GM18861 (cell line): ENCODE measurements around the gene RPS19BP1.
A peak's percentile ranks its signal among the peaks of the same experiment; 100 is the strongest.
"Not testable (repeated sequence)": the region's sequence is repeated elsewhere in the genome, so short reads cannot be mapped to it uniquely, and the experiment has no call there.

Experiments used
- ATAC-seq: cut with Tn5 transposase; IDR thresholded peaks from one replicate; pipeline ENCODE4 v1.9.1; 2021; ENCODE audit not compliant: unreplicated experiment

Gene RPS19BP1

GRCh38 chr22:39528681-39529486 is 3.7 kb downstream of the RPS19BP1 start:
- ATAC-seq, result no peak

GRCh38 chr22:39528080-39528661 is 4.4 kb downstream of the RPS19BP1 start:
- ATAC-seq, result no peak

DNA sequence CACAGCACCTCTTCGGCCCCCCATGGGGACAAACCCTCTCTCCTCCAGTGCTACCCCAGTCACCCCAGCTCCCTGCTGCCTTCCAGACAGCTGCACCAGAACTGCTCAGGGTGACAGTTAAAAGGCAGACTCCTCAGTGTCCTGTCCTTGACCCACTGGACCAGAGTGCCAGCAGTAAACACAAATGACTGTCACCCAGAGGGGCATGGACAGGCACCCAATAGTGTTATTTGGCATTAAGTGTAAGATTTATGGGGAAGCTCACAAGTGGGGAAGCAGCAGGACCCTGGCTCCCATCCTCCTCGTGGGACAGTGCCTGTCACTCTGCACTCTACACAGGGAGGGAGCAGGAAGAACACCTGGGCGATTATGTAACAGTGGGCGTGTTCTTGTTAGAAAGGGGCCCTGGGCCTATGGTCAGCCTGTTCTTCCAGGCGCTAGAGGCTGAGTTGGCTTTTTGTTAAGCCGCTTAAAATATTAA is 5.0 kb downstream of the RPS19BP1 start:
- no peak for ATAC-seq

DNA sequence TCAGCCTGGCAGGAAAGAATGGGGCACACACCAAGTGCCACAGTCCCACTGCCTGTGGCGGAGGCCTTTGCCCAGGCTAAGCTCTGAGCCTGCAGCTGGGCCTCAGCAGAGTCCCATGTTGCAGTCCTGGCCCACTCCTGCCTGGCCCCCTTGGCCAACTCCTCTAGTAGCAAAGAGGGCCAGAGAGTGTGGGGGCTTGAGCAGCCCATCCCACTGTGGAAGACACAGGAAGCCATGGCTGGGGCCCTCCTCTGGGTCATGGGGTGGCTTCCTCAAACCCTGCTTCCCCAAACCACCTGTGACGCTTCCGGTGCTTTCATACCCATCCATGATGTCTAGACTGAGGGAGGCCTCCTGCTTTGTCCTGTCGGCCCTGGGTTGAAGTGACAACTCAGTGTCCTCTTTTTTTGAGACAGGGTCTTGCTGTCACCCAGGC is 5.8 kb downstream of the RPS19BP1 start:
- ATAC-seq, result no peak

GRCh38 chr22:39525658-39525975 is 6.9 kb downstream of the RPS19BP1 start:
- ATAC-seq, result no peak

DNA sequence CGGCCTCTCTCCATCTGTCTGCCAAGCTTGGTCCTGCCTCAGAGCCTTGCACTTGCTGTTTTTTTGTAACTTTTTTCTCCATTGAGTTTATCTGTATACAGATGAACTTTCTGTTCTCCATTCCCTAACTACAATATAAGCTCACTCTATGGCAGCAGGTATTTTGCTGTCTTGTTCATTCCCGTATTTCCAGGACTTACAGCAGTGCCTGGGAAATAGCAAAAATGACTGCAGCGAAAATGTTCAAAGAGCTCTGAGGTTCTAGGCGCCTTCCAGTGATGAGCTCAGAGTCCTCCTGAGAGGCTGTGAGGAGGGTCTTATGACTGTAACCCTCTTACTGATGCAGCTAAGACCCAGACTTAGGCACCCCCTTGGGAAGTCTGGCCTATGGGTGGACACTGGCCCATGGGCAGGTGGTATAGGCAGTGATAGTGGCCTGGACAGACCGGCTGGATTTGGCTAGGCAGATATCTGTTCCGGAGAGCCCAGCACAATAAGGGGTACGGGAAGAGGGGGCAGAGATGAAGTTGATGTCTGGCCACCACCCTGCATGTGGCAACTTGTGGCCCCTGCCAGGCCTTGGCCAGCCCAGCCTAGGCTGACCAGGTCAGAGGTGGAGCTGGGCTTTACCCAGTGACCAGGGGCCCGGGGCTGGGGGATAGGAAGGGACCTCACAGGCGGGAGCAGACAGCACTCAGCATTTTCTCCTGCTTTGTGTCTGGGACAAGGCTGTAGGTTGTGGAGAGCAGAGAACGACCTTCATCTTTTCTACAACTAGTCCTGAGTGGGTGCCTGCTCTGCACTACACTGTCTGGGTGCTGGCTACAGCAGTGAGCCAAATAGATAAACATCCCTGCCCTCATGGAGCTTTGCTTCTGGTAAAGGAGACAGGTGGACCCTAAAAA is 7.5 kb downstream of the RPS19BP1 start:
- no peak for ATAC-seq

GRCh38 chr22:39524089-39524752 is 8.3 kb downstream of the RPS19BP1 start:
- ATAC-seq, result no peak

DNA sequence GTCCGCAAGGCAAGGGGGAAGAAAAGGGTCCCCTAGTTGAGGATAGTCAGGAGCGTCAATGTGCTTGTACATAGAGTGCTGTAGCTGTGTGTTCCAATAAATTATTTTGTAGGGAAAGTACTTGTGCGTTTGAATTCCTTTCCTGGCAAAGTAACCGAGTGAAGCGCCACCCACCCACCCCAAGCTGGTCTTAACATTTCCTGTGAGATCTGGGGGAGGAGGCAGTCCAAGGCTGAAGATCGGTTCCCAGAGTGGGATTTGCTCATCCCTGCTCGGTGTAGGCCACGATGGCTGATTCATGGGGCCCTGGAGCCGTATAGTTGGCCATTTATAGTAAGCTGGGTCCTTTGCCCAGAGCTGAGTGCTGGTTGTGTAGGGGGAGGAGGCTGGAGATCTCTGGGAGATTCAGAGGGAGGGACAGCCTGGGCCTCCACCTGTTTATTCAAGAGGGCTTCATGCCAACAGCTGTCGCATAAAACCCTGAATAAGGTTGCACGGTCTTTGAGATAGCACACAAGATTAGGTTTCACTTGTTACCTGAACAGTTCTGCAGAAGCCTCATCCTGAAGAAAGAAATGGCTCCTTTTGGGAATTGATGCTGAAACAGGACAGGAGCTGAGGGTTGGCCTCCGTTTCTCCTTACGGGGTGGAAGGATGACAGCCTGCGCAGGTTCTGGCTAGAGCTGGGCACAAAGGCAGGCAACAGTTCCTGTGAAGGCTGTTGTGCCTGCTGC is 9.8 kb downstream of the RPS19BP1 start:
- no peak for ATAC-seq

DNA sequence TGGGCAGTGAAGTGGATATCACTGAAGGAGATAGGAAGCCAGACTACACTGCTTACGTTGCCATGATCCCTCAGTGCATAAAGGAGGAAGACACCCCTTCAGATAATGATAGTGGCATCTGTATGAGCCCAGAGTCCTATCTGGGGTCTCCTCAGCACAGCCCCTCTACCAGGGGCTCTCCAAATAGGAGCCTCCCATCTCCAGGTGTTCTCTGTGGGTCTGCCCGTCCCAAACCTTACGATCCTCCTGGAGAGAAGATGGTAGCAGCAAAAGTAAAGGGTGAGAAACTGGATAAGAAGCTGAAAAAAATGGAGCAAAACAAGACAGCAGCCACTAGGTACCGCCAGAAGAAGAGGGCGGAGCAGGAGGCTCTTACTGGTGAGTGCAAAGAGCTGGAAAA is 10.5 kb downstream of the RPS19BP1 start:
- not testable (repeated sequence) for ATAC-seq

DNA sequence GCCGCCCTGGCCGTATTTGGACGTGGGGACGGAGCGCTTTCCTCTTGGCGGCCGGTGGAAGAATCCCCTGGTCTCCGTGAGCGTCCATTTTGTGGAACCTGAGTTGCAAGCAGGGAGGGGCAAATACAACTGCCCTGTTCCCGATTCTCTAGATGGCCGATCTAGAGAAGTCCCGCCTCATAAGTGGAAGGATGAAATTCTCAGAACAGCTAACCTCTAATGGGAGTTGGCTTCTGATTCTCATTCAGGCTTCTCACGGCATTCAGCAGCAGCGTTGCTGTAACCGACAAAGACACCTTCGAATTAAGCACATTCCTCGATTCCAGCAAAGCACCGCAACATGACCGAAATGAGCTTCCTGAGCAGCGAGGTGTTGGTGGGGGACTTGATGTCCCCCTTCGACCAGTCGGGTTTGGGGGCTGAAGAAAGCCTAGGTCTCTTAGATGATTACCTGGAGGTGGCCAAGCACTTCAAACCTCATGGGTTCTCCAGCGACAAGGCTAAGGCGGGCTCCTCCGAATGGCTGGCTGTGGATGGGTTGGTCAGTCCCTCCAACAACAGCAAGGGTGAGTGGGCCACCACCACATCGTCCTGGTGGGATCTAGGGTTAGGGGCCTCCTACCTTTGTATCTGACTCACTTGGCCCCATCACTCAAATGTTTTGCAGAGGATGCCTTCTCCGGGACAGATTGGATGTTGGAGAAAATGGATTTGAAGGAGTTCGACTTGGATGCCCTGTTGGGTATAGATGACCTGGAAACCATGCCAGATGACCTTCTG is 11.3 kb downstream of the RPS19BP1 start:
- ATAC-seq, result not testable (repeated sequence)

DNA sequence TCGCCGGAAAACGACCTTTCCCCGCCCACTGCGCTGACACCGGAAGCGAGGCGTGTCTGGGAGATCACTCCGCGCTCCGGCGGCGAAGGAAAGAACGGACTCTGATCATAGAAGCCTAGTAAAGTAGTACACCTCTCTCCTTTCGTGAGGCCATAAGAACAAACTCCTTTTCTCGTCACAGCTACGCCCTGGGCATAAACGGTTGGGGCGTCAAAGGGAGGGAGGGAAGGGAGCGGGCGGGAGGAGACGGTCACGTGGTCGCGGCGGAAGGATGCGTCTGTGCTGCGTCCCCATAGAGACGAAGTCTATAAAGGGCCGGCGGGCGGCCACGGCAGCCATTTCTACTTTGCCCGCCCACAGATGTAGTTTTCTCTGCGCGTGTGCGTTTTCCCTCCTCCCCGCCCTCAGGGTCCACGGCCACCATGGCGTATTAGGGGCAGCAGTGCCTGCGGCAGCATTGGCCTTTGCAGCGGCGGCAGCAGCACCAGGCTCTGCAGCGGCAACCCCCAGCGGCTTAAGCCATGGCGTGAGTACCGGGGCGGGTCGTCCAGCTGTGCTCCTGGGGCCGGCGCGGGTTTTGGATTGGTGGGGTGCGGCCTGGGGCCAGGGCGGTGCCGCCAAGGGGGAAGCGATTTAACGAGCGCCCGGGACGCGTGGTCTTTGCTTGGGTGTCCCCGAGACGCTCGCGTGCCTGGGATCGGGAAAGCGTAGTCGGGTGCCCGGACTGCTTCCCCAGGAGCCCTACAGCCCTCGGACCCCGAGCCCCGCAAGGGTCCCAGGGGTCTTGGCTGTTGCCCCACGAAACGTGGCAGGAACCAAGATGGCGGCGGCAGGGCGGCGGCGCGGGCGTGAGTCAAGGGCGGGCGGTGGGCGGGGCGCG is 12.1 kb downstream of the RPS19BP1 start, which contains the start of gene ATF4:
Gene ATF4 (plus strand): TSS at position 337 of the 880 bp plus-strand sequence. CDS start 884 bp downstream, outside the sequence.
- peak; percentile 29 for ATAC-seq

DNA sequence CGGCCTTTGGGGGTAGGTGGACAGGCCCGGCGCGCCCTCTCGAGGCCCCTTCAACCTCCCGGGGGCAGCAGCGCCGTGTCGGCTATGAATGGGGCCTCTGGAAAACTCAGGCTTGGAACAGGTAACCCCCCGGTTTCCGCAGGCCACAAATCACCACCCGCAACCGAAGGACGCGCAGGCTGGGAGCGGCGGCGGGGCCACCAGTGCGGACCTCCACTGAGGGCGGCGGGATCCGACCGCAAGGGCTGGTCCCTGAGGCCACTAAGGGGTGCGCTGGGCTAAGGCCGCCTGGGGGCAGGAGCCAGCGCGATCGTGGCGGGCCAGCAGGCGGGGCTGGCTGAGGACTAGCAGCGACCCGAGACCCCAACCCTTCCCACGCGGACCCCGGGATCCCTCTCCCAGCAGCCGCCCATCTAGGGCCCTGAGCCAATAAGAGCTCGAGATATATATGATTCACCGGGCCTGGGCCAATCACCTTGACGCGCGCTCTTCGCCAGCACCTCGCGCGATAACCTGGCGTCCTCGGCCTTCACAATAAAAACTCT is 12.8 kb downstream of the RPS19BP1 start:
- ATAC-seq, result peak; percentile 58

DNA sequence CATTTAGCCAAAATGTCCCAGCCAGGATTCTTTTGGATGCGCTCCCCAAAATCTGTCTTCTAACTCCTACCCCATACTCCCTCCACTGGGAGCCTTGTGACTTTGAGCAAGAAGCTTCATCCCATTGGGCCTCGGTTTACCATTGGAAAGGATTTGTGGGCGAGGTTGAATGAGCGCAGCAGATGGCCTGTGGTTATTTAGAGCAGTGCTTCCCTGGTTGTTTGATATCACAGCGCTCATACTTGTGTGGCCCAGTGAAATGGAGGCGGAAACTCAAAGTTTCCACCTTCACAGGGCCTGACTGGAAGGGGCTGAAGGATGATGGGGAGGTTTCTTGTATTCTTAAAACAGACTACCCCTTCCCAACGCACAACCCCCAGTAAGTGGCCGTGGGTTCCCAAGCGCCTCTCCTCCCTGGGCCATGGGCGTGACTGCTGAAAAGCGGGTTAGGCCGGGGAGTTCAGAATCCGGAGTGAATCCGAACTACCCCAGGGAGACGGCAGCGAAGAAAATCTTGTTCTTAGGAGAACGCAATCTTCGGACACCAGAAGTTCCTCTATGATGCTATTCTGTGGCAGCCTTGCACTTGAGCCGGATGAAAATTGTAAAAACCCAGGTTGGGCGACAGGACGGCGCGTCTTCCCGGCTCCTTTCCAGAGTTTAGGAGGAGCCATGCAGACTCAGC is 13.4 kb downstream of the RPS19BP1 start:
- ATAC-seq, result no peak

GRCh38 chr22:39518144-39518786 is 14.3 kb downstream of the RPS19BP1 start:
- ATAC-seq, result no peak

DNA sequence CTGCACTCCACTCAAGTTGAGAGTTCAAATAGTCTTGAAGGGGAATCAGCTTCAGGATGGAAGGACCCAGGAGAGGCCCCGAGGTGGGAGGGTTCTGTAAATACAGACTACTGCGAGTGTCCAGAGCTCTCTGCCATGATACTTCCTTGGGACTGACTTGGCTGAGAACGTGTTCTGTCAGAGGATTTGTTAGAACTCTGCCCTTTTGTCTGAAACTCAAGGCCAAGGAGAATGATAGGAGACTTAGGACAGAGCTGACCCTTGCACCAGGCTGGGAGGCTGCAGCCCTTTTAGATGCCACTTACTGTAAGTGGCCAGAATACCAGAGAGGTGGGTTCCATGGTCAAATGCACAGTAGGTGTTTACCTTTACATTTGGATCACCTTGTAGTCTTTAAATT is 15.1 kb downstream of the RPS19BP1 start:
- no peak for ATAC-seq

- ATAC-seq, result no peak
Measured at GRCh38 chr22:39515266-39516050, 17.1 kb downstream of the RPS19BP1 start.
